GM19372 (cell line): Measurements from ENCODE around the gene IAH1.

Experiments used
- ATAC-seq: cut with Tn5 transposase; IDR thresholded peaks from one replicate; pipeline ENCODE4 v1.9.1; 2021; ENCODE audit warnings: mild to moderate bottlenecking, low read depth, moderate library complexity; ENCODE audit not compliant: unreplicated experiment

The IAH1 gene

DNA sequence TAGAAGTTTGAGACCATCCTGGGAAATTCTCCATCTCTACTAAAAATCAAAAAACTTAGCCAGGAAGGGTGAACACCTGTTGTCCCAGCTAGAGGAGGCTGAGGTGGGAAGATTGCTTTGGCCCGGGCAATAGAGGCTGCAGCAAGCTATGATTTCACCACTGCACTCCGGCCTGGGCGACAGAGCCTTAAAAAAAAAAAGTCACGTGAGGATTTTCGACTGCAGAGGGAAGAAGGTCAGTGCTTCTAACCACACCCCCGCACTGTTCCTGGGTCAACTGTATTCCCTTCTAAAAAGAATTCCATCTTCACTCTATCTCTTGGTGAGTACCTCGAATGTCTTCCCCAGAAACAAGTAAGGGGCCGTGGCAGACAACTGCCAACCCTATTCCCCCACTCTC lies 49.9 kb downstream of the IAH1 start:
- no peak for ATAC-seq

DNA sequence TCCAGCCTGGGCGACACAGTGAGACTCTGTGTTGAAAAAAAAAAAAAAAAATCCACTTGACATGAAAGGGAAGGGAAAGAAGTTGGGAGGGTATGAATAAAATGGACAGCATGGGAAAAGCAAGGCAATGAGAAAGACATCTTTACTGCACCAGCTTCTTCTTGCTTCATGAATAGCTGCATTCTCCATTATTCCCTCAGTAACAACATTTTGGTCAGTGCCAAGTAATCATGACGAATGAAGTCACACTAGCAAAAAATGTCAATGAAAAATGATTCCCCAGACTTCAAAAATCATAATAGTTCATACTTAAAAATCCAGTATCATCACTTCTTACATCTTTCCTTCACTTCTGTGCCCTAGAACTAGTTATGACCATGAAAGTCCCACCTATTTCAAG lies 50.9 kb downstream of the IAH1 start:
- no peak for ATAC-seq

DNA sequence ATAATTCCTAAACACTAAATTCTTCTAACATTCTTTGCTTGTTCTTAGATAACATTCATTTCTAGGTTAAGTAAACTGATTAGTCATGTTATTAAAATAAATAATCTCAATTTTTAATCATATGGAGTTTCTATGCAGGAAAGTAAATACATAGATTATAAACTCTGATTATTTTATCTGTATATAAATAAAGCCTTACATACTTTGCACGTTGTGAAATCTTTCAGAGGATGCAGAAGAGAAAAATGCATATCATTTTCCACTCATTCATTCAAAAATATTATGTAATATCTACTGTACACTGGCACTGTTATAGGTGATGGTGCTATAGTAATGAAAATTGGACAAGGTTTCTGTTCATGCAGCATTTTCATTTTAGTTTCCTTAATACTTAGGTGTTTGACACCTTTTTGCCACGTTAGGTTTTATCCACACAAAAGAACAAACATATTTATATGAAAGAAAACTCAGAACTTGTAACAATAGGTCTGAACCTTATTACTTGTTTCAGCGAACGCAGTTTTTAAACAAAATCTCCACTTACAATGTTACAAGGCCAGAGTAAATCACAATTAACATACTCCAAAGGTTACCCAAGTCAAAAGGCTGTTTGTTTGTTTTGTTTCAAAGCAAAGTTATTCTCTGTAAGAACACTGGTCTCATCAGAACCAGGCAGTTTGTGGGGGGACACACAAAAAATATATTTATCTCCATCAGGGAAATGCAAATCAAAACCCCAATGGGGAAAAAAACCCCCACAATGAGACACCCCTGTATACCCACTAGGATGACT lies 53.8 kb downstream of the IAH1 start:
- no peak for ATAC-seq

DNA sequence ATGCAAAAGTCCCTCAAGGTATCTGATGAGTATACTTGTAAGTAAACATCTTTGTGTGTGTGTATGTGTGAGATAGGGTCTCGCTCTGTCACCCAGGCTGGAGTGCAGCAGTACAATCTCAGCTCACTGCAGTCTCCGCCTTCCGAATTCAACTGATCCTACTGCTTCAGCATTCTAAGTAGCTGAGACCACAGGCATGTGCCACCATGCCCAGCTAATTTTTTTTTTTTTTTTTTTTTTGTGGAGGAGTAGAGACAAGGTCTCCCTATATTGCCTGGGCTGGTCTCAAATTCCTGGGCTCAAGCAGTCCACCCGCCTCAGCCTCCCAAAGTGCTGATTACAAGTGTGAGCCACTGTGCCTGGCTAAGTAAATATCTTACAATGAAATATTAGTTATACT lies 58.1 kb downstream of the IAH1 start:
- ATAC-seq: no peak

DNA sequence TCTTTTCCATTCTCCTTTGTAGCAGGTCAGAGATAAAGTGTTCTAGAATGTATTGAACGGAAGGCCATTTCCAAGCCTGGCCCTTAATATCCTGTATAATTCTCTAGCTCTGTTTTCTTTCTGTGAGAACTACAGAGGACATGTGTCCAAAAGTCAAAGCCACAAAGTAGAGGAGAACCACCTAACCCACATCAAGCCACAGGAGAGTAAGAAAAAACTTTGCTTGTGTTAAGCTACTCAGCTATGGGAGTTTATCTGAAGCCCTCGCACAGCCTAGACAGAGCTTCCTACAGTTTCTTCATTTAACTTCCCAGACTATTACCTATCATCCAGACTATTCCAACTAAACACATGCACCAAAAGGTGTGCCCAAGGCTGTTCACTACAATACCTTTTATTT lies 59.3 kb downstream of the IAH1 start:
- ATAC-seq: no peak

DNA sequence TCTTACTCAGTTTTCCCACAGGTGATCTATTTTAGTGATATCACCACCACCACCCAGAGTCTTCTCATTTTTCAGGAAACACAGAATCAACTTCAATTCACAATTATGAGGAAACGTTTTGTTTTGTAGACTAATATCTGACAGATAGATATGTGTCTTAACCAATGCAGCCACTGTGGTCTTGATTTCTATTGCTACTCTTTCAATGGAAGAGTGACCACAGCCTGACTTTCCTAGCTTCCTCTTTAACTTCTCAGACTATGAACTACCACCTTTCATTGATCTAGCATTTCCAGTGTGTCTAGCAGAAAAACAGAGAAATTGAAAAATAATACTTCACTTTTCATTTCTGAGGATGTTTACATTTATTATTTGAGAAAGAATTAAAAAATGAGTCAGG lies 60.8 kb downstream of the IAH1 start:
- ATAC-seq: no peak

DNA sequence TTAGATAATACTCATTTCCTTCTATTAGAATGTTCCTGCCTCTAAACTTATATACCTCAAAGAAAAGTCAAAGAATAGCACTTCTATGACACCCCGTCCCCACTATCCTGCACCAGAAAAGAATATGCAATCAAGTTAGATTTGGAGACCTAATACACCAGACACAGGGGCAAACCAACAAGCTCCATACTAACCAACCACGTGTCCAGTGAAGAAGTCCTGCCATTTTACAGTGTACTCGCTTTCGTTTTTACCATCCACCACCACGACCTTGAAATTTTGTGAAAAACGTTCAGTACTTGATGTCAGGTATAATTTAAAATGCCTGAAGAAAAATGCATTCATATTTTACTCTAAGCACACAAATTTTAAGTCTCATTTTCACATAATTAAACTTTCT lies 62.2 kb downstream of the IAH1 start:
- no peak for ATAC-seq

DNA sequence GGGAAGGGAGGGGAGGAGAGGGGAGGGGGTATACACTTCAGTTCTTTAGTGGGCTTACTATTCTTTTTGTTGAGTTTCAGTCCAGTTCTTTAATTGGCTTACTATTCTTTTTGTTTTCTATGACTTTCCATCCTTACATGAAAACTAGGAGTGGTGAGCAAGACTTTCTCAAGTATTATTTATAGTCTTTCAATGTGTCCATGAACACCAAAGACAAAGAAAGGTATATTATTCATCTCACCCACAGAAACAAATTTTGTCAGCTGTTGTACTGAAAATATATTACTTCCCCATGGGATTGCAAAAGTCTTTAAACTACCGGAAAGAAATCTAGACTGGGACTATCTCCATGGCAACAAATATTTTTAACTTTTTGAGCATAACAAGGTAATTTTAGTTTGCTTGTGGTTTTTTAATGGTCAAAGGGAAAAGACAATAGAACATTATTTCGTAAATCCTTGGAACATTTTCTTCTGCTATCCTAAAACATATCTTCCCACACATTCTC lies 63.7 kb downstream of the IAH1 start:
- no peak for ATAC-seq
